ENCODE results near the gene ECHDC3. TPM values are rescaled to one million over a fixed set of nuclear protein-coding genes. Genes with fewer than 3 reads are reported as not detected.

Gene ECHDC3
- total RNA-seq, 4 donors from 2014 or later = 7.9 to 26.9 (median 14.1) TPM

- Histone ChIP-seq H3K27me3 (no peaks in the 10 kb centered on the region), H3K4me3 (no peak overlapping the region), H3K36me3 (no peaks in the 10 kb centered on the region), H3K4me1 (no peaks in the 10 kb centered on the region), H3K9me3 (no peaks in the 10 kb centered on the region), H3K27ac (no peak overlapping the region)
- TF ChIP-seq CTCF (IDR thresholded peaks at IDR 0.05) = no peak
- no peak for TF ChIP-seq POLR2A (IDR thresholded peaks at IDR 0.05)
- intact Hi-C loops (cut with DNase I; ENCODE audit: low total_unique reads) = no loop called here
- DNase-seq = no peak
Observed at GRCh38 chr10:11797847-11798633, 55.9 kb downstream of the ECHDC3 start.

GRCh38 chr10:11798845-11799735, 56.9 kb downstream of the ECHDC3 start:
- Histone ChIP-seq H3K27me3 (no peaks in the 10 kb centered on the region), H3K4me3 (no peak overlapping the region), H3K36me3 (no peaks in the 10 kb centered on the region), H3K4me1 (no peaks in the 10 kb centered on the region), H3K27ac (no peak overlapping the region), H3K9me3 (no peaks in the 10 kb centered on the region)
- intact Hi-C loops (cut with DNase I; ENCODE audit: low total_unique reads) = no loop called here
- DNase-seq = no peak
- no peak for TF ChIP-seq CTCF (IDR thresholded peaks at IDR 0.05)
- TF ChIP-seq POLR2A (IDR thresholded peaks at IDR 0.05) = no peak

- DNase-seq = no peak
- no peaks in the 10 kb centered on the region for H3K4me1 ChIP-seq
- H3K36me3 ChIP-seq = no peaks in the 10 kb centered on the region
- no peaks in the 10 kb centered on the region for H3K27me3 ChIP-seq
- TF ChIP-seq POLR2A (IDR thresholded peaks at IDR 0.05) (no peak), CTCF (IDR thresholded peaks at IDR 0.05) (no peak)
- intact Hi-C loops (cut with DNase I; ENCODE audit: low total_unique reads) = no loop called here
- H3K27ac ChIP-seq = no peak overlapping the region
- no peaks in the 10 kb centered on the region for H3K9me3 ChIP-seq
- no peak overlapping the region for H3K4me3 ChIP-seq
Observed at GRCh38 chr10:11799736-11800080, 57.5 kb downstream of the ECHDC3 start.

- DNase-seq = no peak
- no peak for TF ChIP-seq CTCF (IDR thresholded peaks at IDR 0.05)
- no peak for TF ChIP-seq POLR2A (IDR thresholded peaks at IDR 0.05)
- H3K27ac ChIP-seq = no peak overlapping the region
- H3K36me3 ChIP-seq = no peaks in the 10 kb centered on the region
- intact Hi-C loops (cut with DNase I; ENCODE audit: low total_unique reads) = no loop called here
- H3K27me3 ChIP-seq = no peaks in the 10 kb centered on the region
- no peak overlapping the region for H3K4me3 ChIP-seq
- no peaks in the 10 kb centered on the region for H3K9me3 ChIP-seq
- no peaks in the 10 kb centered on the region for H3K4me1 ChIP-seq
Observed at GRCh38 chr10:11804336-11804735, 62.2 kb downstream of the ECHDC3 start.

- TF ChIP-seq CTCF (IDR thresholded peaks at IDR 0.05) (no peak), POLR2A (IDR thresholded peaks at IDR 0.05) (no peak)
- H3K27ac ChIP-seq = no peak overlapping the region
- H3K36me3 ChIP-seq = no peaks in the 10 kb centered on the region
- no peaks in the 10 kb centered on the region for H3K27me3 ChIP-seq
- no peaks in the 10 kb centered on the region for H3K4me1 ChIP-seq
- DNase-seq = no peak
- no peaks in the 10 kb centered on the region for H3K9me3 ChIP-seq
- intact Hi-C loops (cut with DNase I; ENCODE audit: low total_unique reads) = no loop called here
- no peak overlapping the region for H3K4me3 ChIP-seq
Observed at GRCh38 chr10:11805792-11806191, 63.6 kb downstream of the ECHDC3 start.
